H1 (cell line): ENCODE measurements around the gene CUL4A. TPM values are rescaled to one million over a fixed set of nuclear protein-coding genes. Genes with fewer than 3 reads are reported as not detected.

Experiments used
- CTCF ChIA-PET: fragments of 300-600 bp; sonication (Branson Sonifier 250); formaldehyde crosslinking; loops from one replicate; lab custom pipeline; 2021; ENCODE audit not compliant: partially characterized antibody; lab: Charles Lee
- POLR2A ChIA-PET: fragments of 300-600 bp; sonication (Branson Sonifier 250); formaldehyde crosslinking; loops from one replicate; lab custom pipeline; 2021; ENCODE audit warnings: inconsistent platforms; ENCODE audit not compliant: partially characterized antibody; lab: Charles Lee
- DNase-seq, 2 experiments: peaks; one replicate each; pipeline versions ENCODE4 v3.0.0 to v3.0.0-alpha.2; 2010 to 2022; ENCODE audit warnings: low spot score in 2 of 2, low read depth in 1 of 2, mixed read lengths in 1 of 2
- FAIRE-seq: peaks from 2 replicates; lab custom pipeline; 2011; peaks lifted over from hg19 to GRCh38; lab: Jason Lieb, UNC
- H2AFZ ChIP-seq: 2 replicates; pipeline ENCODE4 v1.8.1; 2012; ENCODE audit warnings: low read length, inconsistent platforms
- H2AK5ac ChIP-seq: 2 replicates; pipeline ENCODE4 v1.6.1; 2013; ENCODE audit warnings: low read depth, low read length
- H2BK120ac ChIP-seq: replicated peaks from 2 replicates; pipeline ENCODE3; 2013; ENCODE audit warnings: low read depth, low read length, inconsistent platforms
- H2BK12ac ChIP-seq: 2 replicates; pipeline ENCODE4 v1.6.1; 2013; ENCODE audit warnings: low read depth, low read length
- H2BK15ac ChIP-seq: 2 replicates; pipeline ENCODE4 v1.6.1; 2013; ENCODE audit warnings: low read length
- H2BK20ac ChIP-seq: 2 replicates; pipeline ENCODE4 v1.6.1; 2013; ENCODE audit warnings: low read length
- H2BK5ac ChIP-seq: 2 replicates; pipeline ENCODE4 v1.6.1; 2013; ENCODE audit warnings: low read depth, low read length
- H3K14ac ChIP-seq: 2 replicates; pipeline ENCODE4 v1.6.1; 2013; ENCODE audit warnings: inconsistent platforms; ENCODE audit not compliant: insufficient read length
- H3K18ac ChIP-seq: 2 replicates; pipeline ENCODE4 v1.6.1; 2013; ENCODE audit warnings: low read length; ENCODE audit errors: extremely low read depth
- H3K23ac ChIP-seq: 2 replicates; pipeline ENCODE4 v1.6.1; 2013; ENCODE audit warnings: inconsistent platforms; ENCODE audit not compliant: insufficient read length
- H3K23me2 ChIP-seq: 2 replicates; pipeline ENCODE4 v1.6.1; 2013; ENCODE audit warnings: low read depth, low read length
- H3K27ac ChIP-seq: 2 replicates; pipeline ENCODE4 v1.6.1; 2011; ENCODE audit warnings: low read depth, low read length, inconsistent platforms
- H3K27me3 ChIP-seq, 4 experiments: replicated peaks in 1 of 4; 1 replicate in 1 of 4; 2 replicates in 3 of 4; pipeline versions ENCODE4 v1.6.1 to v1.8.1; 2011 to 2013; ENCODE audit warnings: low read length in 3 of 4, mild to moderate bottlenecking in 3 of 4, inconsistent platforms in 2 of 4, mixed read lengths in 2 of 4, moderate library complexity in 1 of 4; ENCODE audit not compliant: control insufficient read depth in 3 of 4, insufficient read depth in 3 of 4; ENCODE audit errors: extremely low read depth in 1 of 4
- H3K36me3 ChIP-seq, 4 experiments: 2 replicates each; pipeline versions ENCODE4 v1.6.1 to v1.8.1; 2011 to 2013; ENCODE audit warnings: mild to moderate bottlenecking in 4 of 4, low read length in 3 of 4, moderate library complexity in 2 of 4, control low read depth in 1 of 4, inconsistent platforms in 1 of 4; ENCODE audit not compliant: insufficient read depth in 4 of 4, control insufficient read depth in 2 of 4
- H3K4ac ChIP-seq: replicated peaks from 2 replicates; pipeline ENCODE3; 2013; ENCODE audit warnings: low read length, low read depth, mixed read lengths, inconsistent platforms; ENCODE audit not compliant: insufficient read length
- H3K4me1 ChIP-seq, 4 experiments: replicated peaks in 1 of 4; 1 replicate in 1 of 4; 2 replicates in 3 of 4; pipeline versions ENCODE4 v1.6.1 to v1.8.1; 2011 to 2013; ENCODE audit warnings: low read length in 3 of 4, inconsistent platforms in 2 of 4, mixed read lengths in 1 of 4; ENCODE audit not compliant: insufficient read depth in 4 of 4, control insufficient read depth in 3 of 4
- H3K4me2 ChIP-seq, 2 experiments: 2 replicates each; pipeline versions ENCODE4 v1.6.1 to v1.8.1; 2011 to 2013; ENCODE audit warnings: low read depth in 2 of 2, low read length in 2 of 2, control low read depth in 1 of 2, inconsistent platforms in 1 of 2, mild to moderate bottlenecking in 1 of 2; ENCODE audit not compliant: insufficient read depth in 1 of 2
- H3K4me3 ChIP-seq, 4 experiments: fragments of 200-600, 300-600 bp in 1 of 4; sonication (generic), shearing (Covaris generic), sonication (Bioruptor Twin) in 1 of 4; 2 replicates each; pipeline versions ENCODE4 v1.5.1 to v1.8.1; 2011 to 2016; ENCODE audit warnings: low read length in 4 of 4, low read depth in 3 of 4, control low read depth in 2 of 4, inconsistent platforms in 2 of 4, mild to moderate bottlenecking in 2 of 4, mixed read lengths in 1 of 4, moderate library complexity in 1 of 4; ENCODE audit not compliant: insufficient read depth in 2 of 4; ENCODE audit errors: extremely low read depth in 1 of 4
- H3K56ac ChIP-seq: replicated peaks from 2 replicates; pipeline ENCODE3; 2013; ENCODE audit warnings: low read depth, mild to moderate bottlenecking, mixed read lengths, low read length, inconsistent platforms; ENCODE audit not compliant: insufficient read length
- H3K79me1 ChIP-seq: 2 replicates; pipeline ENCODE4 v1.6.1; 2013; ENCODE audit warnings: low read depth, low read length, control low read depth
- H3K79me2 ChIP-seq, 2 experiments: 2 replicates each; pipeline versions ENCODE4 v1.6.1 to v1.8.1; 2012 to 2013; ENCODE audit warnings: low read length in 2 of 2, mild to moderate bottlenecking in 2 of 2, inconsistent platforms in 1 of 2; ENCODE audit not compliant: insufficient read depth in 2 of 2, control insufficient read depth in 1 of 2
- H3K9ac ChIP-seq, 4 experiments: replicated peaks in 1 of 4; 1 replicate in 1 of 4; 2 replicates in 3 of 4; pipeline versions ENCODE4 v1.6.1 to v1.8.1; 2011 to 2013; ENCODE audit warnings: low read depth in 3 of 4, low read length in 3 of 4, control low read depth in 2 of 4, mild to moderate bottlenecking in 2 of 4, moderate library complexity in 2 of 4, inconsistent platforms in 1 of 4; ENCODE audit errors: extremely low read depth in 1 of 4
- H3K9me3 ChIP-seq, 2 experiments: 2 replicates each; pipeline versions ENCODE4 v1.6.1 to v1.8.1; 2012 to 2013; ENCODE audit warnings: mild to moderate bottlenecking in 2 of 2, moderate library complexity in 2 of 2, control low read depth in 1 of 2, inconsistent platforms in 1 of 2, low read depth in 1 of 2, low read length in 1 of 2, mixed read lengths in 1 of 2; ENCODE audit not compliant: insufficient read depth in 2 of 2
- H4K20me1 ChIP-seq, 2 experiments: replicated peaks in 1 of 2; 2 replicates each; pipeline versions ENCODE3 to v1.8.1; 2011 to 2013; ENCODE audit warnings: inconsistent platforms in 2 of 2, low read length in 2 of 2, mild to moderate bottlenecking in 1 of 2; ENCODE audit not compliant: insufficient read depth in 2 of 2, control insufficient read depth in 1 of 2
- H4K5ac ChIP-seq: 2 replicates; pipeline ENCODE4 v1.6.1; 2013; ENCODE audit warnings: low read length, low read depth, mixed read lengths, inconsistent platforms; ENCODE audit not compliant: insufficient read length
- H4K8ac ChIP-seq: 2 replicates; pipeline ENCODE4 v1.8.0; 2013; ENCODE audit warnings: mild to moderate bottlenecking, moderate library complexity, low read length, inconsistent platforms; ENCODE audit not compliant: insufficient read depth; ENCODE audit errors: extremely low read depth
- H4K91ac ChIP-seq: replicated peaks from 2 replicates; pipeline ENCODE3; 2013; ENCODE audit warnings: low read length, mixed read lengths, inconsistent platforms; ENCODE audit not compliant: insufficient read length
- HDAC2 ChIP-seq, 2 experiments: fragments of 300-600 bp in 1 of 2; sonication (generic) in 1 of 2; IDR thresholded peaks; 2 replicates each; pipeline ENCODE4 v1.6.1; 2011 to 2012; ENCODE audit warnings: low read depth in 2 of 2, low read length in 2 of 2, mild to moderate bottlenecking in 2 of 2, moderate library complexity in 2 of 2, borderline replicate concordance in 1 of 2, inconsistent platforms in 1 of 2
- POU5F1 ChIP-seq: IDR thresholded peaks from 2 replicates; pipeline ENCODE4 v1.6.1; 2011; ENCODE audit warnings: low read depth, mild to moderate bottlenecking, low read length, moderate library complexity
- TEAD4 ChIP-seq: IDR thresholded peaks from 2 replicates; pipeline ENCODE4 v1.6.1; 2012; ENCODE audit warnings: low read depth, low read length, inconsistent platforms, mixed read lengths
- YY1 ChIP-seq: IDR thresholded peaks from 2 replicates; pipeline ENCODE4 v1.6.1; 2011; ENCODE audit warnings: low read depth, mild to moderate bottlenecking, low read length
- WGBS, 2 experiments: shearing (Covaris generic) in 1 of 2; methylation state at CpG; one replicate each; pipeline versions ENCODE4 v1.1.6 to v1.1.7; 2013 to 2015; ENCODE audit warnings: low lambda C conversion rate in 2 of 2, mixed read lengths in 2 of 2, inconsistent platforms in 1 of 2, low coverage in 1 of 2, missing lambda C conversion rate in 1 of 2; ENCODE audit not compliant: insufficient replicate concordance in 2 of 2, insufficient coverage in 1 of 2, insufficient read length in 1 of 2; ENCODE audit errors: extremely low coverage in 1 of 2, missing lambda C conversion rate in 1 of 2; 5-methylcytosine and 5-hydroxymethylcytosine counted together
- polyA plus RNA-seq, 7 experiments: library from polyadenylated mRNA; depleted of rRNA in 3 of 7; stranded (reverse) in 5 of 7; unstranded in 2 of 7; fragments of >200 nt in 5 of 7; fragments of 200-250 nt in 2 of 7; gene quantifications; 1 replicate in 5 of 7; 2 replicates in 1 of 7; 4 replicates in 1 of 7; pipeline versions ENCODE4 v1.2.1 to v1.2.3, GENCODE V29; 2011 to 2013; ENCODE audit warnings: missing spikeins in 2 of 7, mixed read lengths in 2 of 7
- total RNA-seq: library from RNA; stranded (reverse); fragmentation: NEBNext Ultra II Directional; extraction: Animal tissue kit (Norgen Biotek cat#: 25700); gene quantifications from 2 replicates; pipeline ENCODE4 v1.2.1, GENCODE V29; 2021

The CUL4A gene
- total and polyA plus RNA-seq, 2 of the 8 experiments (the other 6 are each of a cell fraction or from before 2014, with no cell fraction given), result 54.7 to 101 TPM

- H3K9ac ChIP-seq, result no peak overlapping the region
- 66% methylated on average over 5 of the region's 5 CpGs; no CpG with 5 or more reads in 1 of the 2 experiments for WGBS, 2 experiments
- TF ChIP-seq YY1 (no peak), POU5F1 (no peak), TEAD4 (no peak), HDAC2 (IDR thresholded peaks at IDR 0.05; ENCODE audit: borderline replicate concordance in 1 of 2, low read depth in 2 of 2, low read length in 2 of 2) (no peak)
Measured at GRCh38 chr13:113288880-113289279, 79.5 kb downstream of the CUL4A start.

More at GRCh38 chr13:113288880-113289279, 79.5 kb downstream of the CUL4A start:
- H3K27ac ChIP-seq, result no peak overlapping the region
- H2AK5ac ChIP-seq, result no peak overlapping the region
- ChIA-PET CTCF (interaction anchor here (0.9 to 3.3 kb wide), 3 partner anchors 8 to 24 kb away, joined by 3 to 11 read pairs (median 4); no protein-coding TSS in a partner anchor), POLR2A (interaction anchor here (0.7 kb wide), 1 partner anchor 124 kb away, joined by 3 read pairs; no protein-coding TSS in a partner anchor)
- no peak overlapping the region for H2BK15ac ChIP-seq
- no peak overlapping the region for H3K4me2 ChIP-seq
- FAIRE-seq, result no peak
- no peaks in the 10 kb centered on the region for H3K79me2 ChIP-seq
- no peak overlapping the region for H2BK5ac ChIP-seq
- no peak overlapping the region for H4K91ac ChIP-seq
- no peaks in the 10 kb centered on the region for H4K20me1 ChIP-seq
- no peaks in the 10 kb centered on the region for H3K79me1 ChIP-seq
- peaks cover 3 to 6% of the 10 kb centered on the region in 2 experiments; a peak in 2 of 4 replicates for H3K9me3 ChIP-seq
- no peak overlapping the region for H3K4me3 ChIP-seq
- H3K23me2 ChIP-seq, result no peaks in the 10 kb centered on the region
- no peak overlapping the region for H3K14ac ChIP-seq
- H3K27me3 ChIP-seq, result peaks cover 0 to 4% (median under 1%) of the 10 kb centered on the region in 4 experiments; a peak in 3 of 7 replicates
- H2BK20ac ChIP-seq, result no peak overlapping the region
- no peak overlapping the region for H3K4ac ChIP-seq
- peaks cover 0 to 5% (median 2%) of the 10 kb centered on the region in 4 experiments; a peak in 4 of 7 replicates for H3K4me1 ChIP-seq
- H3K18ac ChIP-seq, result no peak overlapping the region
- H3K36me3 ChIP-seq, result no peaks in the 10 kb centered on the region
- H3K23ac ChIP-seq, result no peak overlapping the region
- H4K8ac ChIP-seq, result no peak overlapping the region
- no peak overlapping the region for H2BK120ac ChIP-seq
- no peak for DNase-seq
- H4K5ac ChIP-seq, result no peak overlapping the region
- H2BK12ac ChIP-seq, result no peak overlapping the region
- no peak overlapping the region for H3K56ac ChIP-seq
- no peak overlapping the region for H2AFZ ChIP-seq
